ENCODE results near the gene BCL2L13. TPM values are rescaled to one million over a fixed set of nuclear protein-coding genes. Genes with fewer than 3 reads are reported as not detected.

Gene BCL2L13
- total and polyA plus RNA-seq, 3 donors from 2014 or later: 60.1 to 80.2 (median 74.1) TPM

DNA sequence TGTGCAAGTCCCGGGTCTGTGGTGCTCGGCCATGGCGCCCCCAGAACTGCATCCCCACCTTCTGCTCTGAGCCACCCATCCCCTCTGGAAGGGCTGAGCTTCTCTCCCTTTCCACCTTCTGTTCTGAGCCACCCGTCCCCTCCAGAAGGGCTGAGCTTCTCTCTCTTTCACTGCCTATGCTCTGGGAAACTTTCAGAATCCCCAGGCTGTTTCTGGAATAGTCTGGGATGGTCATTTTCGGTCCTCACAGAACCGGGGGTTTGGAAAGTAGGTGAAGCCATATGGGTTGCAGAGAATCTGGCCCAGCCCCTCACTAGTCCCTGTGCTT is 139.1 kb downstream of the BCL2L13 start:
- intact Hi-C loops (cut with DNase I; ENCODE audit: low total_unique reads): no loop called here
- TF ChIP-seq POLR2A (IDR thresholded peaks at IDR 0.05): no peak
- TF ChIP-seq, protein P1, sequence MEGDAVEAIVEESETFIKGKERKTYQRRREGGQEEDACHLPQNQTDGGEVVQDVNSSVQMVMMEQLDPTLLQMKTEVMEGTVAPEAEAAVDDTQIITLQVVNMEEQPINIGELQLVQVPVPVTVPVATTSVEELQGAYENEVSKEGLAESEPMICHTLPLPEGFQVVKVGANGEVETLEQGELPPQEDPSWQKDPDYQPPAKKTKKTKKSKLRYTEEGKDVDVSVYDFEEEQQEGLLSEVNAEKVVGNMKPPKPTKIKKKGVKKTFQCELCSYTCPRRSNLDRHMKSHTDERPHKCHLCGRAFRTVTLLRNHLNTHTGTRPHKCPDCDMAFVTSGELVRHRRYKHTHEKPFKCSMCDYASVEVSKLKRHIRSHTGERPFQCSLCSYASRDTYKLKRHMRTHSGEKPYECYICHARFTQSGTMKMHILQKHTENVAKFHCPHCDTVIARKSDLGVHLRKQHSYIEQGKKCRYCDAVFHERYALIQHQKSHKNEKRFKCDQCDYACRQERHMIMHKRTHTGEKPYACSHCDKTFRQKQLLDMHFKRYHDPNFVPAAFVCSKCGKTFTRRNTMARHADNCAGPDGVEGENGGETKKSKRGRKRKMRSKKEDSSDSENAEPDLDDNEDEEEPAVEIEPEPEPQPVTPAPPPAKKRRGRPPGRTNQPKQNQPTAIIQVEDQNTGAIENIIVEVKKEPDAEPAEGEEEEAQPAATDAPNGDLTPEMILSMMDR (IDR thresholded peaks at IDR 0.05): no peak
- Histone ChIP-seq H3K36me3 (ENCODE audit: low read depth, missing control alignments) (no peaks in the 10 kb centered on the region), H3K9me3 (no peaks in the 10 kb centered on the region), H3K27ac (no peak overlapping the region), H3K4me3 (no peak overlapping the region), H3K27me3 (no peaks in the 10 kb centered on the region), H3K4me1 (peaks cover 5% of the 10 kb centered on the region)
- WGBS, 2 donors: 73 to 75% methylated on average over 4 to 6 of the region's 6 CpGs
- DNase-seq: no peak

GRCh38 chr22:17778412-17778976 is 139.9 kb downstream of the BCL2L13 start:
- H3K27ac ChIP-seq: no peak overlapping the region
- H3K27me3 ChIP-seq: no peaks in the 10 kb centered on the region
- no peak for DNase-seq
- H3K4me3 ChIP-seq: no peak overlapping the region
- no peaks in the 10 kb centered on the region for H3K9me3 ChIP-seq
- H3K36me3 ChIP-seq (ENCODE audit: low read depth, missing control alignments): no peaks in the 10 kb centered on the region
- intact Hi-C loops (cut with DNase I; ENCODE audit: low total_unique reads): no loop called here
- 94% methylated on average over 20 to 23 of the region's 23 CpGs for WGBS, 2 donors
- TF ChIP-seq, protein P1 (IDR thresholded peaks at IDR 0.05): no peak
- no peak for TF ChIP-seq POLR2A (IDR thresholded peaks at IDR 0.05)
- H3K4me1 ChIP-seq: peaks cover under 1% of the 10 kb centered on the region

- Histone ChIP-seq H3K27ac (no peak overlapping the region), H3K27me3 (no peaks in the 10 kb centered on the region), H3K4me1 (no peaks in the 10 kb centered on the region), H3K9me3 (no peaks in the 10 kb centered on the region), H3K36me3 (ENCODE audit: low read depth, missing control alignments) (no peaks in the 10 kb centered on the region), H3K4me3 (no peak overlapping the region)
- DNase-seq: no peak
- TF ChIP-seq, protein P1 (IDR thresholded peaks at IDR 0.05): no peak
- TF ChIP-seq POLR2A (IDR thresholded peaks at IDR 0.05): no peak
- intact Hi-C loops (cut with DNase I; ENCODE audit: low total_unique reads): no loop called here
- 81 to 84% methylated on average over 22 to 27 of the region's 27 CpGs for WGBS, 2 donors
These were observed 140.9 kb downstream of the BCL2L13 start for GRCh38 chr22:17779286-17780115.

DNA sequence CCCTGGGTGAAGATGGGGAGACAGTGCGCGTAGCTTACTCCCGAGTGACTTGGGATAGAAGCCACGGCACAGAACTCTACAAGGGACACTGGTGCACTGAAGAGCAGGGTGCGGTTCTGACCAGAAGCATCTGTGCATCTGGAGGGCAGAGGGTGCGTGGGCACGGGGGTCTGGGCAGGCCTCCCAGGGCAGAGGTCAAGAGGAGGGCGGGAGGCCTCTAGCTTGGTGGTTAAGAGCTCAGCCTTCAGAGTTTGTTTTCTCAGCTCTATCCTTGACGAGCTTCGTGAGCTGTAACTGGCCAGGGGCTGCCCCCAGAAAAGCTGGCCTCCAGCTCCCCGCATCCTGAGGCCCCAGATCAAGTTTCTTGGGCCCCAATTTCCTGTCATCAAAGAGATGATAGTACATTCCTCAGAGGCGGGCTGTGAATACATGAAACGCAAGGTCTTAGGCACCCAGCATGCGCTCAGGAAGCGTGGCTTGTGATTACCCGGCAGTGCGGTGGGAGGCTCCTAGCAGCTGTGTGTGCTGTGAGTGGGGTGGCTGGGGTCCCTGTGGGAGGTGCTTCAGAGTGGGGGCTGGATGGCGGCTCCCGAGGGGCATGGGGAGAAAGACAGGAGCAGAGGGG is 141.7 kb downstream of the BCL2L13 start:
- intact Hi-C loops (cut with DNase I; ENCODE audit: low total_unique reads): no loop called here
- H3K4me3 ChIP-seq: no peak overlapping the region
- 78 to 83% methylated on average over 15 to 19 of the region's 19 CpGs for WGBS, 2 donors
- TF ChIP-seq, protein P1 (IDR thresholded peaks at IDR 0.05): no peak
- no peak for TF ChIP-seq POLR2A (IDR thresholded peaks at IDR 0.05)
- no peak for DNase-seq
- no peak overlapping the region for H3K27ac ChIP-seq
- no peaks in the 10 kb centered on the region for H3K36me3 ChIP-seq (ENCODE audit: low read depth, missing control alignments)
- no peaks in the 10 kb centered on the region for H3K27me3 ChIP-seq
- no peaks in the 10 kb centered on the region for H3K4me1 ChIP-seq
- H3K9me3 ChIP-seq: no peaks in the 10 kb centered on the region

Small RNA genes lying within 50 kb of the gene (microRNA-seq; reads per million reads assigned to microRNA genes)
- 0 reads per million in 2 donors for gene MIR3198-1 (ENCODE audit: borderline number of aligned reads in 2 of 2, borderline replicate concordance in 1 of 2)

Small RNA genes lying within 50 kb of the gene (small RNA-seq; reads per million reads assigned to genes)
- 0 reads per million in 2 donors for gene MIR3198-1

Other genes with a start within 250 kb of the BCL2L13 start
- gene SLC25A18, start 75.3 kb upstream of the BCL2L13 start, total RNA-seq: 10 to 100 TPM; 11.9 to 14.9 TPM
- gene SLC25A18, start 75.3 kb upstream of the BCL2L13 start, polyA plus RNA-seq (ENCODE audit: insufficient read depth, low read depth, low replicate concordance): 6.8 TPM
- gene ATP6V1E1, start 10.0 kb upstream of the BCL2L13 start, total RNA-seq: 100 to 1,000 TPM; 130 to 160 TPM
- gene ATP6V1E1, start 10.0 kb upstream of the BCL2L13 start, polyA plus RNA-seq (ENCODE audit: insufficient read depth, low read depth, low replicate concordance): 146 TPM
- gene BID, start 135.7 kb downstream of the BCL2L13 start, total RNA-seq: 1 to 10 TPM; 6.9 to 8.4 TPM
- 8.3 TPM for gene BID, start 135.7 kb downstream of the BCL2L13 start, polyA plus RNA-seq (ENCODE audit: insufficient read depth, low read depth, low replicate concordance)